DOHH2 (cell line): Measurements from ENCODE around the gene IKZF2.

ENCODE experiments used
- EZH2phosphoT487 ChIP-seq: fragments of 200-600 bp; sonication (generic); IDR thresholded peaks from 2 replicates; pipeline ENCODE4 v1.6.1; 2017; ENCODE audit warnings: borderline replicate concordance, mild to moderate bottlenecking, antibody characterized with exemption, low read length, moderate library complexity, mixed read lengths
- TF ChIP-seq, protein P1 (sequence below): fragments of 200-600 bp; sonication (generic); IDR thresholded peaks from one replicate; pipeline ENCODE4 v1.5.1; 2014; ENCODE audit warnings: antibody characterized with exemption, mild to moderate bottlenecking, low read depth, low read length; ENCODE audit not compliant: poor library complexity, severe bottlenecking

- TF ChIP-seq, protein P1, sequence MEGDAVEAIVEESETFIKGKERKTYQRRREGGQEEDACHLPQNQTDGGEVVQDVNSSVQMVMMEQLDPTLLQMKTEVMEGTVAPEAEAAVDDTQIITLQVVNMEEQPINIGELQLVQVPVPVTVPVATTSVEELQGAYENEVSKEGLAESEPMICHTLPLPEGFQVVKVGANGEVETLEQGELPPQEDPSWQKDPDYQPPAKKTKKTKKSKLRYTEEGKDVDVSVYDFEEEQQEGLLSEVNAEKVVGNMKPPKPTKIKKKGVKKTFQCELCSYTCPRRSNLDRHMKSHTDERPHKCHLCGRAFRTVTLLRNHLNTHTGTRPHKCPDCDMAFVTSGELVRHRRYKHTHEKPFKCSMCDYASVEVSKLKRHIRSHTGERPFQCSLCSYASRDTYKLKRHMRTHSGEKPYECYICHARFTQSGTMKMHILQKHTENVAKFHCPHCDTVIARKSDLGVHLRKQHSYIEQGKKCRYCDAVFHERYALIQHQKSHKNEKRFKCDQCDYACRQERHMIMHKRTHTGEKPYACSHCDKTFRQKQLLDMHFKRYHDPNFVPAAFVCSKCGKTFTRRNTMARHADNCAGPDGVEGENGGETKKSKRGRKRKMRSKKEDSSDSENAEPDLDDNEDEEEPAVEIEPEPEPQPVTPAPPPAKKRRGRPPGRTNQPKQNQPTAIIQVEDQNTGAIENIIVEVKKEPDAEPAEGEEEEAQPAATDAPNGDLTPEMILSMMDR: no peak
- TF ChIP-seq EZH2phosphoT487: no peak
Observed at GRCh38 chr2:213157242-213157641, 5.8 kb upstream of the IKZF2 start.
